GM19035 (cell line): ENCODE results near the gene PCSK2.

ENCODE experiments used
- ATAC-seq: cut with Tn5 transposase; IDR thresholded peaks from one replicate; pipeline ENCODE4 v1.9.1; 2021; ENCODE audit not compliant: unreplicated experiment

The PCSK2 gene

DNA sequence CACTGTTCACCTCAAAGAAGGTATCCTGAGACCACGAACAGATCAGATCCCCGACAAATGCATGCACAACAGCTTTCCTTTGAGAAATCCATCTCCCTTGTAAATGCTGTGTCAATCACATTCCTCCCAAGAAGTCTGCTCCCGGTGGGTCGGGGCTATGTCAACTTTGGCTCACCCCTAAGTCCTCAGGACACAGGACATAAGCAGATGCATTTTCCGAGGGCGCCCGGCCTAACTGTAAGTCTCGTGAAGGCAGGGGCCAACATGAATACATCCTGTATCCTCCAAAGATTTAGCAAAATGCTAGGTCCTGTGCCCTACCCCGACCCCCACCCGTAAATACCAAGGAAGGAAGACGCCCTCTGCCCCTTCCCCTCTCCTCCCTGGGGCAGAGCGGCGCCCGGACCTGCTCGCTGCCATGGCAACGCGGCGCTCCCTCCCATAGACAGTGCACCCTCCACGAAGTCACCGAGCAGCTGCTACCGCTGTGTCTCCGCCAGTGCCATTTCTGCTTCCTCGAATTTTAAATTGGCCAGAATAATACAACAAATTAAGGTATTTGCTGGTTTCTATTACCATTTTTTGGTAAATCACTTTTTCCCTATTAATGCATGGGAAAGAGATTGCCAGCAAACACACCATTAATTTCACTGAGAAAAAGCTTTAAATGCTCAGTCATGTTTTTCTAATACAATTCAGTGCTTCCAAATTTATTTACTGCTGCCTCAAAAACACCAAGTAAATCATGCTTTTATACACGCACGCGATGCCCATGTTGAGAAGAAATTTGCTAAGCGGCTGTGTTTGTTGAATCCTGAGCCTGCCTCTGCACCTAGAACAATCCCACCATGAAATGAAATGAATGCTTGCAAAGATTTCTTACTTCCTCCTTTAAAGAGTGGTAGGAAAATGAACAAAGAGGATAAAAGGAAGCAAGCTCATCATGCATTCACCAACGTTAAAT, 100.6 kb downstream of the PCSK2 start:
- ATAC-seq = no peak

DNA sequence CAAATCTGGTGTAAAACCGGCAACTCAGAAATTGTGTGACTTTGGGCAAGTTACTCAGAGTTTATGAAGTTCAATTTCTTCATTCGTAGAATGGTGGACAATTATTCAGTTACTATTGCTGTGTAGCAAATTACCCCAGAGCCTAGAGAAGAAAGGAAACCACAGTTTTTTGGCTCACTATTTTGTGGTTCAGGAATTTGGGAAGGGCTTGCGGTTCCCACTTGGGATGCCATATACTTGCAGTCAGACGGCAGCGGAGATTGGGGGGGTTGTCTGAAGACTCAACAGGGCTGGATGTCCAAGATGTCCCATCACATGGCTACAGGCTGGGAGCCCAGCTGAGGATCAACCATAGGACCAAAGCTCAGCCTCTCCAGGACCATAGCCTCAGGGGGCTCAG, 108.1 kb downstream of the PCSK2 start:
- ATAC-seq = no peak

DNA sequence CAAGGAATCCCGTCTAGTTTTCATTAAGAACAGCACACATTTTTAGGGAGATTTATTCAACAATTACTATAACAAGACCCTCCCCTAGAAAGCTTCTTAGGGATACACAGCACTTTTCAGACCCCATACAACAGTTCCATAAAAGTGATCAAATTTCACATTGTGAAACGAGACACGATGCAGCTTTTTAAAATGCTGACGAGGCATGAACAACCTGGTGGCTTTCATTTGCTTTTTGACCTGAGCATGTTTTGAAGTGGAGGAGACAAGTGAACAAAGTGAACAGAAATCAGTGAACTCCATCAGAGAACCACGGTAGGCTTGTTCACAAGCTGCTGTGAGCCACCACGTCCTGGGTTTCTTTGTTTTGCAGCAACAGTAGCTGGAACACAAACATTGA, 112.2 kb downstream of the PCSK2 start:
- ATAC-seq = no peak

DNA sequence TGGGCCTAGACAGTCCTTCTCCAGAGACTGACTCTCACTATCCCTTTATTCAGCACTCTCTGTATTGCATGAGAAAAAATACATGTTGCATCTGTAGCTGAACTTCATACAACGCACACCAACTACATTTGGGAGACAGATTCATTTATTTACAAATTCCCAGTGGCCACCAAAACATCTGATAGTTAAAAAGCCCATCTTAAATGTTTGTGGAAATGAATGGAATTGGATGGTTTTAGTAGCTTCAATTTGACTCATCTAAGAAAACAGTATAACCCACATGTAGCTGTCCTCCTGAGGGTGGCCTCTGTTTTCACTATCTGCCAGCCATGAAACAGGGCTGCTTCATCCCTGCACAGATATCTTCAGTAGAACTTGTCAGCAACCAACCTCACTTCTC, 116.3 kb downstream of the PCSK2 start:
- ATAC-seq = no peak

DNA sequence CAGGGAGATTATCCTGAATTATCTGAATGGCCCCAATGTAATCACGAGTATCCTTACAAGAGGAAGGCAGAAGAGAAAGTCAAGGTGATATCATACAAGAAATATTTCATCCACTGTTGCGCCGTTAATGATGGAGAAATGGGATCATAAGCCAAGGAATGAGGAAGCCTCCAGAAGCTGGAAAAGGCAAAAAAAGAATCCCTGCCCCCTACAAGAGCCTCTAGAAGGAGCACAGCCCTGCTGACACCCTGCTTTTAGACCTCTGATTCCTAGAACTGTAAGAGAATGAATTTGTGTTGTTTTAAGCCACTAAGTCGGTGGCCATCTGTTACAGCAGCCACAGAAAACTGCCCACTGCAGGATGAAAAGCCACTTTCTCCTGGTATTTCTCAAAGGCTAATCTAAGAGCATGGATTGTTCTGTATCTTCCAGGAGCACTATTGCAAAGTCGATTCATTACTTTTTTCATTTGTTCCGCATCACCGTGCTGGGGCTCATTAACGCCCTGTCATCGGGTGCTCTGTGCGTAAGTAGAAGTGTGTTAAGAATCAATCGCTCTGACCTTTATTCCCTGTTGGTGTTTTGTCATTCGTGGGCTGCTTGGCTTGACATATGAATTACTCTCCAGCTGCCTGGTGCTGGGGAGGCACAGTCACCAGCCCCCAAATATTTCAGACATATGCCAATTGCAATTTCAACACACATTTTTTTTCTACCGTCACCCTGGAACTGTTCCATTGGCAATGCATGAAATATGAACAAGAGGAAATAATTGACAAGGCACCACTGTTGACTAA, 117.0 kb downstream of the PCSK2 start:
- no peak for ATAC-seq

DNA sequence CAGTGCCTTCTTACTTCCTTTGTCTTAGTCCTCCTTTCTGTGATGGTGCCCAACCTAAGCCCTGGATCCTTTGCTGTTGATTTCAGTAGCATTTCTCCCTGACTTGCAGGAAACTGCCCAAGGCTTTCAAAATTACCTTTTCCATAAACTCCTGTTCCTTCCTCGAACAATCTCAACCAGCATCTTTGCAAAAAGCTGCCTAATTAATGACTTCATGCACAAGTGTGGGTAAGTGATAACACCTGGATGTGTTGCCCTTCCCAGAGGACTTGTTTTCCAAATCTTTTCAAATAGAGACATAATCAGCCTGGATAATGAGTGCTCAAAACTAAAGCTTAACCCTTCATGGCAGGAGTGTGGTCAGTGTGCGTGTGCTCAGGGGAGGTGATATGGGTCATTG, 118.0 kb downstream of the PCSK2 start:
- no peak for ATAC-seq

DNA sequence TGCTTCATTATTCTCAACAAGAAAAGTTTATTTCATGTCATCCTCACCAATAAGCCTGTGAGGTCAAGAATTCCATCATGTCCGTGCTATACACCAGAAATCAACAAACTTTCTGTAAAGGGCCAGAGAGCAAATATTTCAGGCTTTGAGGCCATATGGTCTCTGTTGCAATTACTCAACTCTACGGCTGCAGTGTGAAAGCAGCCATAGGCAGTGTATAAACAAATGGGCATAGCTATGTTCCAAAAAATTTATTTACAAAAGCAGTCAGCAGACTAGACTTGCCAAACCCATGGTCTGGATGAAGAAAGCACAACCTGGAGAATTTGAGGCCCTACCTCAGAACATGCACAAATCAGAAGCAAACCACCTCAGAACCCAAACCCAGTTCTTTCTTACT, 118.5 kb downstream of the PCSK2 start:
- ATAC-seq = no peak

DNA sequence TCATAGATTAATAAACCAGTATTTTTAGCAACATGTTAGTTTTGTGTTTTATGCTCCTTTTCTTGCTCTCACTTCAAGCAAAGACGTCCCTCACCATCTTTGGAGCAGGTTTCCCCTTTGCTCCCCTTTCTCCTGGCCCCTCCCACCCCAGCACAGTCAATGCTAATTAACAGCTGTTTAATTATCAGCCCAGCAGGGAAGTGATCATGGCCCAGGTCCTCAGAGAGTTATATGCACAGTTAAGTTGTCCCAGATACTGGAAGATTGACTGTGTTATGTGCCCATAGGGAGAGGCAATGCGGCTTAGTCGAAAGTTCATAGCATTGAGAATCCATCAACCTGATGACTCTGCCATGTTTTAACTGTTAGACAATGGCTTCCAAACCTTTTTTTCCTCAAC, 123.5 kb downstream of the PCSK2 start:
- no peak for ATAC-seq

DNA sequence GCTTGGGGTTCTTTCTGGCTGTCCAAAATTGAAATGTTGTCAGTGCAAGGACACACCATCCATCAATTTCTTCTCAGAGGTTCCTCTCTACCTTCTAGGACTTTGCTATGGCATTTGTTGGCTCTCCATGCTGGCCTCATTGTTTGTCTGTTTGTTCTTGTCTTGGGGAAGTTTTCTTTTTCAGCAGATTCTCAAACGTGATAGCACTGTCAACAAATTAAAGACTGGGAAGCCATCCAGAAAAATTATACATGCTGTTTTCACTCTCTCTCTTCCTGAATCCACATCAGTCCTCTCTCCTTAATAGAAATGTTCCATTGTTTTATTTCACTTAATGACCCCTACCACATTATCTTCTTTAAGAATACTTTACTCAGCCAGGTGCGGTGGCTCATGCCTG, 130.4 kb downstream of the PCSK2 start:
- ATAC-seq = no peak

DNA sequence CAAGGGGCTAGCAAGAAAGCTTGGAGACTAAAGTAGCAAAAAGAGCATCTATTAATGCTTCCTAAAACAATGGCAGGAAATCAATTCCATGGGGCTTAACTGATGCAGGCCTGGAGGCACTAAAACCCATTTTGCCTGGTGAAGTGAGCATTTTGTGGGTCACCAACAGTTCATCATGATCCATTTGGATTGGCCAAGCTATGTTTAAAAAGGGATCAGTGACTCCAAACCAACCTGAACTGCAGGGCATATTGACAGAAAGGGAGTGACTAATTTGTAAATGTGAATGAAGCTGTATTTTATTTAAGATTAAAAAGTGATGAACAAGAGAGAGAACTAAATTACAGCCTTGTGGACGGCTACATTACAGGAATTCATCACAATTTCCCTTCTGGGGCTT, 132.0 kb downstream of the PCSK2 start:
- ATAC-seq = no peak

DNA sequence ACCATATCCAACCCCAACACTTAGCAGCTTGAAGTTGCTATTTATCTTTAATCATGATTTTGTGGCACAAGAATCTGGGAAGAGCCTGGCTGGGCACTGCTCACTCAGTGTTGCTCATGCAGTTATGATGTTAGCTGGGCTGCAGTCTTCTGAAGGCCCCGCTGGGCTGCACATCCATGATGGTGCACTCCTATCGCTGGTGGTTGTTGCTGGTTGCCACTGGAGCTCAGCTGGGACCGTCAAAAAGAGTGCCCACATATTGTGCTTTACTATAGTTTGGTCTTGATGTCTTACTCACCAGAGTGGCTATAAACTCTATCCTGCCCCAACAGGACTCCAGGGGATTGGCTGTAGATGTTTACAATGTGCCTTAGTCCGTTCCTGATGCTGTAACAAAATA, 137.8 kb downstream of the PCSK2 start:
- no peak for ATAC-seq

DNA sequence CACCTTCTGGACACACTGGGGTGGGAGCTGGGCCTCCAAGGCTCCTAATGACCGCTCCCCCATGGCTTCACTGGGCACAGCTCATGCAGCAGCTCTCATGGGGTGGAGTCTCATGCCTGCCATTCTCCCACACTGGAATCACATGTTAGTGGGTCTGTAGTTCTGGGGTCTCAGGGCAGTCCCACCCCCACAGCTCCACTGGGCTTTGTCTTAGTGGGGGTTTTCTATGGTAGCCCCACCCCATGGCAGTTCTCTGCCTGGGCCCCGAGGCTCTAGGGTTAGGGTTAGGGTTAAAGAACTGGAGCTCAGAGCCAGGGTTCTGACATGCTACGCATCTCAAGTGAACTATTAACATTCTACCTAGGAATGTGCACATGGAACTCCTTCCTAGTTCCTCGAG, 139.0 kb downstream of the PCSK2 start:
- no peak for ATAC-seq

DNA sequence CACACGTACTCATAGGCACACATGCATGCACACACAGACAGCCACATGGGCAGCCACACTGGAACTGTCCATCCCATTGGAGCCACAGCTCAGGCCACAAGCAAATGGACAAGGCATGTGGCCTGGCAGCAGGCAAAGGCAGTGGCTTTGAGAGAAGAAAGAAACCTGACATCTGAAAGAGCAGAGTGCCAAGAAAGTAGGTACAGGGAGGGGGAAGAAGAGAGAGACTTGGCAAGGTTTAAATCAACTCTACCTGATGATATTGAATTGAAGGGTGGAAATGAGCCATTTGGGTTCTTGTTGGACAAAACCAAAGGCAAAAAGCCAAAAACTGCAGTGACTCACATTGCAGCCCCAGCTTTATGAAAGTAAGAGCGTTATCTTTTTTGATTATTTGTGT, 142.7 kb downstream of the PCSK2 start:
- ATAC-seq = no peak

DNA sequence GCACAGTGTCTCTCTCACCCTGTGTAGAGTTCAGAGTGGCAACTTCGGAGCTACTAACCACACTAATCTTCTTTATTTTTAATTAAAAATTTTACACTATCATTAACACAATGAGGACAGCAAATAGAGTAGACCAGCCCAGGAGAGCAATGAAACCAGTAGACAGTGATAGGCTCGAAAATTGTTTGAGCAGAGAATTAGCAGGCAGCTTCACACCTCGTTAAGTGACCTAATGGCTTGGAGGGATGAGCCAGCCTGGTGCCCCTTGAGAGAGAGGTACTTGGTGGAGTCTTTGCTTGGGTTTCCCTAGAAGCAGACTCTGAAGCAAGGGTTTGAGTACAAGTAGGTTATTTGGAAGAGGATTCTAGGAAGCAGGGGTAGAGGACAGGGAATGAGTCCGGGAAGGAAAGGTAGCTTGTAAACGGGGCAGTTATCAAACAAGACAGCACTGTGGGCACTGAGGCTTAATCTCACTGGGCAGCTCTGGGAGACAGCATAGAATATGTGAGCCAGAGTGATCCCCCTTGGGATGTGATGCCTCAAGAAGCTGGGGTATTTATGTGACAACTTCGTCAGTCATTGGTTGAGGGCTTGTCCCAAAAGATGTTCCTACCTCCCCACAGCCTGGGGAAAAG, 146.1 kb downstream of the PCSK2 start:
- no peak for ATAC-seq

DNA sequence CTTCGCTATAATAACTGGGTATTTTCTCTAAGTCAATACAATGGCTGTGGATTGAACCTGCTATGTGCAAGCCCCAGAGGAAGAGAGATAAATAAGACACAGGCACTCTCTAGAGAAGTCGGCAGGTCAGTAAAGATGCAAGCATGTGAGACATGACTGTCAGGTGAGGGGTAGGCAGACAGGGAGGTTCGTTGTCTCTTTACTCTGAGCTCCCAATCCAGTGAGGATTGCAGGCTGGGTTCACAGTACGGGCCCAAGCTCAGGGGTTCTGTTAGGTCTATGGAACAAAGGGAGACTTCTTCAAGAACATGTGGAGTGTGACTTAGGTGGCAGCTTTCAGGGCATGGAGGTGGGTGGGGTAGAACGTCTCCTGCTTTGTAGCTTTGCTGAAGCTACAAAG, 147.2 kb downstream of the PCSK2 start:
- no peak for ATAC-seq

DNA sequence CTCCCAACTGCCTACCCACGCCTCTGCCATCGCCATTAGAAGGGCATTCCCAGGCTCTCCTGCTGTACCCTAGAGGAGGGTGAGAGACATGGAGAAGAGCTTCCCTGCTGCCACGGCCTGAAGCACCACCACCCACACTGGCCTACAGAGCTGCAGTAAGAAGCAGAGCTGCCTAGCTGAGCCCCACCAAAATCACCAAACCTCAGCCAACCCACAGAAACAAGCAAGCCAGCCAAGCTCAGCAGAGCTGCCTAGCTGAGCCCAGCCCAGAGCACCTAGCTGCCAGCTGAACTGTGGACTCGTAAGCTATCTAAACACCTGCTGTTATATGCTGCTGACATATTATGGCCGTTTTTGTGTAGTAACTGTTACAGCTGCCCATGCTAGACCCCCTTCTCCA, 149.2 kb downstream of the PCSK2 start:
- no peak for ATAC-seq

DNA sequence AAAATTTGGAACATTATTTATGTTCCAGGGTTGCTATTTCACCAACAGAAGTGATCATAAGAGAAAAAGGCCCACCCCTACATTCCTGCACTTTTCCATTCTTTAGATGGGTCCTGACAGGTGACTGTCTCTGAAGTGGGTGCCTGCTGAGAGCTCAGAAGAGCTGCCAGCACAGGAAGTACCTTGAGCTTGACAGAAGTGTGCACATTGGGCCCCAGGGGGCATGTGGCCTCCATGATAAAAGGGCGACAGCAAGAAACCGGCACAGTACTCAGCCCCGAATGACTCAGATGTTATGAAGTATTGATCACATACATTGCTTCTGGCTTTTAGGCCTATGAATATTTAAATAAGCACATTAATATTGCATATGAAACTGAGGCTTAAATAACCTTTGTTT, 150.4 kb downstream of the PCSK2 start:
- no peak for ATAC-seq

DNA sequence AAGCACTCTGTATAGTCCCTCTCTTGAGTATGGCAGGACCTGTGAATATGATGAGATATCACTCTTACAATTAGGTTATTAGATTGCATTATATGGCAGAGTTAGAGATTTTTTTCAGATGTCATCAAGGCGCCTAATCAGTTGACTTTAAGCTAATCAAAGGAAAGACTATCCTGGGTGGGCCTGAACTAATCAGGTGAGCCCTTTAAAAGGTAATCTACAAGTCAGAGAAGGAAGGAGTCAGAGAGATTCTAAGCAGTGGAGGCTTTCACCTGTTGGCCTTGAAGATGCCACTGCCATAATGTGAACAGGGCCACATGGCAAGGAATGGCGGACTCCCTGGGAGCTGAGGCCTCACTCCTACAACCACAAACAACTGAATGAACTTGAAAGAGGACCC, 152.8 kb downstream of the PCSK2 start:
- ATAC-seq = no peak

DNA sequence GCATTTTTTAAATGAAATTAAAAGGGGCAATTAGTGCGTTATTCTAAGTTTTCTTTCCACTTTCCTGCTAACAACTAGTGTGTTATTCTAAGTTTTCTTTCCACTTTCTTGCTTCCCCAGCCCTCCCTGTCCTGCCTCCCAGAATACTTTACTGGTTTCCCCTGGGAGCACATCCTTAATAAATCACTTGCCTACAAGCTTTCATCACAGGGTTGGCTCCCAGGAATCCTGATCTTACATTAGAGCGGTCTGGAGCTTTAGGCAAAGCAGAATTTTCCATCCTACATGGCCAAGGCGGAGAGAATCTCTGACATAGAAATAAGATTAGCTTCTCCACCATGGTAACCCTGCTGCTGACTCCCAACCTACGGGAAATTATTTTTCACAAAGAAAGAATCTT, 154.0 kb downstream of the PCSK2 start:
- ATAC-seq = no peak

DNA sequence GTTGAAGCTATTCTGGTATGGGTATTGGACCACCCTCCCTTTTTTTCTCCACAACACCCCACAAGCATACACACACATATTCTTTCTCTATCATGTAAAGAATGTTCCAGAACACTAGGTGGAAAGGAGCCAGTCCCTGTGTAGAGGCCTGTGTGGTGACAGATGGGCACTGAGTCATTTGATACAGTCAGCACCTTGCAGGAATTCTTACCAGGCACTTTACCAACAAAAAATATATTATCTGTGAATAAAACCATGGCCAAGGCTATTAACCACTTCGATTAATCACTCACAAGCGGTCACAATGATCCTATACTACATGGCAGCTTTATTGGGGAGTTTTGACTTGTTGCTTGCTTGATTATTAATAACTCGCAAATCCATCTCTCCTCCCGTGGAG, 154.9 kb downstream of the PCSK2 start:
- ATAC-seq = no peak

DNA sequence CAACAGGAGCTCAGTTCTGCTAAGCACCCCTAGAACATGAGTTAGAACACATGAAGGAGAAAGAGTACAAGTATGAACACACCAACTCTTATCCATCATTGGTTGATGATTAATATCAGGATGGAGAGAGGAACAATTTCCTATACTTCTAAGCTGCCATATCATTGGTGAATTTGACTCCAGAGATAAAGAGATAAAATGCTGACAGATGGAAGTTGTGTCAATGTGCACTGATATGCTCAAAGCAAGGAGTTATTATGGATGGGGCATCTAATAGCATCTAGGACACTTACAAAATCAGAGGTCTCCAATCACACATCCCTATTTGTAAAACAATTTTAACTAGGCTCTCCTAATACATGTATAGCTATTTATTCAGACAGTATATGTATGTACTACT, 159.0 kb downstream of the PCSK2 start:
- ATAC-seq = no peak

DNA sequence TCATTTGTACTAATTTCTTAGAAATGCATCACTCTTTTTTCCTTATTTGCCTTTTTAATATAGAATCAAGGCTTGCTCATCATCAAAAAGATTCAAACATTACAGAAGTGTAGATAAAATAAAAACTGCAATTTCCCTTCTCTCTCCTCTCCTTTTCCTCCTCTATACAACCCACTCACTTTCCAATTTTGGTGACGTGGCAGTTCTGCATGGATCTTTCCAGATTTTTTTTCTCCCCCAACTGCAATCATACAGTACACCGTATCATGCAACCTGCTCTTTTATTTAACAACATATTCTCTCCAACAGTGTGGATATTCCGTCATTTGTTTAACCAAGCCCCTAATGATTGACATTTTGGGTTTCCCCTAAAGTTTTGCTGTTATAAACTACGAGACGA, 163.8 kb downstream of the PCSK2 start:
- ATAC-seq = no peak
